Stomach (tissue), 9 donors: ENCODE measurements around the gene VAMP3. TPM values are rescaled to one million over a fixed set of nuclear protein-coding genes. Genes with fewer than 3 reads are reported as not detected.
A peak's percentile ranks its signal among the peaks of the same experiment; 100 is the strongest.

ENCODE experiments used
- DNase-seq, 2 donors: peaks; one replicate each; pipeline versions ENCODE4 v3.0.0 to v3.0.0-alpha.2; 2013 to 2019
- H3K27ac ChIP-seq, 5 donors: fragments of 200-600 bp in 4 of 5; sonication (generic) in 4 of 5; one replicate each; pipeline ENCODE4 v1.5.1; 2013 to 2019; ENCODE audit warnings: mild to moderate bottlenecking in 1 of 5, moderate library complexity in 1 of 5
- H3K27me3 ChIP-seq, 3 donors: fragments of 200-600 bp; sonication (generic); one replicate each; pipeline ENCODE4 v1.5.1; 2017 to 2019; ENCODE audit warnings: mixed run types in 1 of 3
- H3K36me3 ChIP-seq, 4 donors: fragments of 200-600 bp; sonication (generic); 1 replicate in 3 of 4; 2 replicates in 1 of 4; pipeline ENCODE4 v1.5.1; 2016 to 2019
- H3K4me1 ChIP-seq, 4 donors: fragments of 200-600 bp; sonication (generic); one replicate each; pipeline ENCODE4 v1.5.1; 2016 to 2019
- H3K4me3 ChIP-seq, 4 donors: fragments of 200-600 bp; sonication (generic) in 3 of 4; one replicate each; pipeline ENCODE4 v1.5.1; 2016 to 2019; ENCODE audit warnings: mild to moderate bottlenecking in 1 of 4
- H3K9me3 ChIP-seq, 4 donors: fragments of 200-600 bp; sonication (generic); one replicate each; pipeline ENCODE4 v1.5.1; 2016 to 2019
- CTCF ChIP-seq, 7 experiments: fragments of 450-650 bp in 4 of 7; fragments of 200-600 bp in 3 of 7; sonication (generic) in 3 of 7; IDR thresholded peaks; one replicate each; pipeline ENCODE4 v1.5.1; 2016 to 2019; ENCODE audit warnings: antibody characterized with exemption in 7 of 7, control low read depth in 2 of 7, mild to moderate bottlenecking in 1 of 7
- EP300 ChIP-seq: sonication (generic); formaldehyde crosslinking; IDR thresholded peaks from one replicate; pipeline ENCODE4 v1.6.1; 2017; ENCODE audit warnings: antibody characterized with exemption
- POLR2A ChIP-seq, 4 donors: fragments of 450-650 bp; IDR thresholded peaks; one replicate each; pipeline ENCODE4 v1.6.1; 2016; ENCODE audit warnings: antibody characterized with exemption in 4 of 4, control low read depth in 2 of 4, mild to moderate bottlenecking in 1 of 4, moderate library complexity in 1 of 4
- POLR2AphosphoS5 ChIP-seq, 3 donors: sonication (generic); formaldehyde crosslinking; IDR thresholded peaks; one replicate each; pipeline ENCODE4 v1.6.1; 2016; ENCODE audit warnings: antibody characterized with exemption in 3 of 3
- WGBS, 5 donors: extraction: QIAGEN DNeasy Blood & Tissue Kit in 3 of 5; methylation state at CpG; one replicate each; pipeline versions ENCODE4 v1.1.5 to v1.1.7; 2013 to 2018; 5-methylcytosine and 5-hydroxymethylcytosine counted together
- intact Hi-C: fragments of 100-400 bp; cut with DNase I; formaldehyde crosslinking; loops from one replicate; pipeline ENCODE4 v1.15.1; 2023; ENCODE audit warnings: low total_unique reads
- polyA plus RNA-seq, 3 donors: library from polyadenylated mRNA; stranded (reverse); fragments of 200-250 nt; gene quantifications; one replicate each; pipeline ENCODE4 v1.2.3, GENCODE V29; 2013
- total RNA-seq, 5 donors: library from RNA; depleted of rRNA; stranded (reverse); fragments of >200 nt; gene quantifications; one replicate each; pipeline versions ENCODE4 v1.1.0 to v1.2.3, GENCODE V29; 2014 to 2016
- donor health status: healthy with polysubstance abuse.
- donor health status: Bipolar disorder and iron deficiency.
- donor health status: healthy.

The VAMP3 gene
- total and polyA plus RNA-seq, 8 donors = 20.9 to 133 (median 82.8) TPM

- Histone ChIP-seq H3K9me3 (no peaks in the 10 kb centered on the region), H3K27me3 (no peaks in the 10 kb centered on the region), H3K27ac (no peak overlapping the region), H3K4me3 (no peak overlapping the region), H3K36me3 (peaks cover 0 to 27% (median 0%) of the 10 kb centered on the region in 4 donors), H3K4me1 (peaks cover 0 to 4% (median 0%) of the 10 kb centered on the region in 4 donors)
- no peak for DNase-seq
- 79 to 91% (median 88%) methylated on average over 10 of the region's 10 CpGs for WGBS, 5 donors
- TF ChIP-seq POLR2AphosphoS5 (IDR thresholded peaks at IDR 0.05) = no peak
- no peak for TF ChIP-seq EP300
- intact Hi-C loops = no loop called here
These were observed 25.3 kb upstream of the VAMP3 start for GRCh38 chr1:7745783-7746182.

GRCh38 chr1:7747605-7748004 is 23.5 kb upstream of the VAMP3 start:
- H3K4me1 ChIP-seq = peaks cover 0 to 8% (median 5%) of the 10 kb centered on the region in 4 donors
- peaks cover 0 to 27% (median 0%) of the 10 kb centered on the region in 4 donors for H3K36me3 ChIP-seq
- no peak overlapping the region for H3K4me3 ChIP-seq
- no peaks in the 10 kb centered on the region for H3K27me3 ChIP-seq
- intact Hi-C loops = no loop called here
- TF ChIP-seq EP300 = no peak
- DNase-seq = no peak
- H3K9me3 ChIP-seq = no peaks in the 10 kb centered on the region
- WGBS, 5 donors = 66 to 87% (median 72%) methylated on average over 5 of the region's 5 CpGs
- H3K27ac ChIP-seq = no peak overlapping the region

- H3K9me3 ChIP-seq = no peaks in the 10 kb centered on the region
- H3K27ac ChIP-seq = no peak overlapping the region
- peaks cover 0 to 22% (median 10%) of the 10 kb centered on the region in 4 donors for H3K4me1 ChIP-seq
- no peak for TF ChIP-seq CTCF (IDR thresholded peaks at IDR 0.05)
- no peak overlapping the region for H3K4me3 ChIP-seq
- no peak for DNase-seq
- no peaks in the 10 kb centered on the region for H3K27me3 ChIP-seq
- H3K36me3 ChIP-seq = peaks cover 0 to 27% (median 0%) of the 10 kb centered on the region in 4 donors
- intact Hi-C loops = no loop called here
- WGBS, 5 donors = 50 to 53% (median 52%) methylated on average over 5 of the region's 5 CpGs
These were observed 22.0 kb upstream of the VAMP3 start for GRCh38 chr1:7749126-7749525.

- intact Hi-C loops = no loop called here
- H3K27me3 ChIP-seq = no peaks in the 10 kb centered on the region
- no peak overlapping the region for H3K27ac ChIP-seq
- DNase-seq = no peak
- WGBS, 5 donors = 87 to 91% (median 88%) methylated on average over 11 of the region's 11 CpGs
- peaks cover 0 to 22% (median 10%) of the 10 kb centered on the region in 4 donors for H3K4me1 ChIP-seq
- H3K36me3 ChIP-seq = peaks cover 0 to 14% (median 0%) of the 10 kb centered on the region in 4 donors
- no peak overlapping the region for H3K4me3 ChIP-seq
- H3K9me3 ChIP-seq = no peaks in the 10 kb centered on the region
- TF ChIP-seq EP300 = no peak
These were observed 19.9 kb upstream of the VAMP3 start for GRCh38 chr1:7751174-7751573.

- peak; percentile 75 to 90 for DNase-seq
- Histone ChIP-seq H3K27ac (peak overlapping the region in 2 of 5 donors; percentile 25 to 32), H3K9me3 (no peaks in the 10 kb centered on the region), H3K4me1 (peaks cover 0 to 18% (median 10%) of the 10 kb centered on the region in 4 donors), H3K27me3 (no peaks in the 10 kb centered on the region), H3K4me3 (peak overlapping the region; percentile 27 to 36 (median 30)), H3K36me3 (peaks cover 0 to 7% (median 0%) of the 10 kb centered on the region in 4 donors)
- WGBS, 5 donors = 26 to 31% (median 29%) methylated on average over 18 of the region's 18 CpGs
- no peak for TF ChIP-seq POLR2A (IDR thresholded peaks at IDR 0.05)
- peak in 5 of 7 experiments; percentile 62 to 89 (median 73) for TF ChIP-seq CTCF (IDR thresholded peaks at IDR 0.05)
- TF ChIP-seq POLR2AphosphoS5 (IDR thresholded peaks at IDR 0.05) = no peak
- intact Hi-C loops = loop anchor here (2.0 kb wide), 1 partner anchor 80 kb away; no protein-coding TSS in a partner anchor
These were observed 18.3 kb upstream of the VAMP3 start for GRCh38 chr1:7752512-7753417.
